Neural cell (in vitro differentiated cells): ENCODE results near the gene PIGQ.

Experiments used
- CTCF ChIP-seq: fragments of 450-650 bp; IDR thresholded peaks from 2 replicates; pipeline ENCODE4 v1.5.1; 2014; ENCODE audit warnings: antibody characterized with exemption, mild to moderate bottlenecking, moderate library complexity; ENCODE audit not compliant: poor library complexity, severe bottlenecking
- EP300 ChIP-seq: fragments of 450-650 bp; conservative IDR thresholded peaks from 2 replicates; pipeline ENCODE4 v1.6.1; 2014; ENCODE audit warnings: antibody characterized with exemption, mild to moderate bottlenecking, moderate library complexity; ENCODE audit not compliant: poor library complexity, severe bottlenecking
- EZH2 ChIP-seq: fragments of 200-600, 300-800 bp; shearing (Covaris generic), sonication (generic); IDR thresholded peaks from 2 replicates; pipeline ENCODE4 v1.6.1; 2014; ENCODE audit warnings: antibody characterized with exemption, low read length, borderline replicate concordance, mild to moderate bottlenecking; ENCODE audit not compliant: insufficient read depth, poor library complexity, severe bottlenecking
- RAD21 ChIP-seq: fragments of 450-650 bp; conservative IDR thresholded peaks from 2 replicates; pipeline ENCODE4 v1.6.1; 2014; ENCODE audit warnings: antibody characterized with exemption, mild to moderate bottlenecking, moderate library complexity
- SMC3 ChIP-seq: fragments of 450-650 bp; conservative IDR thresholded peaks from 2 replicates; pipeline ENCODE4 v1.6.1; 2014; ENCODE audit warnings: antibody characterized with exemption, mild to moderate bottlenecking, moderate library complexity; ENCODE audit not compliant: poor library complexity
- TAF1 ChIP-seq: IDR thresholded peaks from 2 replicates; pipeline ENCODE4 v1.6.1; 2012; ENCODE audit warnings: low read depth
- TF ChIP-seq, protein P1 (sequence below): IDR thresholded peaks from 2 replicates; pipeline ENCODE4 v1.6.1; 2012; ENCODE audit warnings: borderline replicate concordance

GRCh38 chr16:533391-534123, 36.2 kb upstream of the PIGQ start:
- TF ChIP-seq CTCF (no peak), SMC3 (no peak), TAF1 (no peak), RAD21 (no peak), EZH2 (no peak), EP300 (no peak)
- TF ChIP-seq, protein P1, sequence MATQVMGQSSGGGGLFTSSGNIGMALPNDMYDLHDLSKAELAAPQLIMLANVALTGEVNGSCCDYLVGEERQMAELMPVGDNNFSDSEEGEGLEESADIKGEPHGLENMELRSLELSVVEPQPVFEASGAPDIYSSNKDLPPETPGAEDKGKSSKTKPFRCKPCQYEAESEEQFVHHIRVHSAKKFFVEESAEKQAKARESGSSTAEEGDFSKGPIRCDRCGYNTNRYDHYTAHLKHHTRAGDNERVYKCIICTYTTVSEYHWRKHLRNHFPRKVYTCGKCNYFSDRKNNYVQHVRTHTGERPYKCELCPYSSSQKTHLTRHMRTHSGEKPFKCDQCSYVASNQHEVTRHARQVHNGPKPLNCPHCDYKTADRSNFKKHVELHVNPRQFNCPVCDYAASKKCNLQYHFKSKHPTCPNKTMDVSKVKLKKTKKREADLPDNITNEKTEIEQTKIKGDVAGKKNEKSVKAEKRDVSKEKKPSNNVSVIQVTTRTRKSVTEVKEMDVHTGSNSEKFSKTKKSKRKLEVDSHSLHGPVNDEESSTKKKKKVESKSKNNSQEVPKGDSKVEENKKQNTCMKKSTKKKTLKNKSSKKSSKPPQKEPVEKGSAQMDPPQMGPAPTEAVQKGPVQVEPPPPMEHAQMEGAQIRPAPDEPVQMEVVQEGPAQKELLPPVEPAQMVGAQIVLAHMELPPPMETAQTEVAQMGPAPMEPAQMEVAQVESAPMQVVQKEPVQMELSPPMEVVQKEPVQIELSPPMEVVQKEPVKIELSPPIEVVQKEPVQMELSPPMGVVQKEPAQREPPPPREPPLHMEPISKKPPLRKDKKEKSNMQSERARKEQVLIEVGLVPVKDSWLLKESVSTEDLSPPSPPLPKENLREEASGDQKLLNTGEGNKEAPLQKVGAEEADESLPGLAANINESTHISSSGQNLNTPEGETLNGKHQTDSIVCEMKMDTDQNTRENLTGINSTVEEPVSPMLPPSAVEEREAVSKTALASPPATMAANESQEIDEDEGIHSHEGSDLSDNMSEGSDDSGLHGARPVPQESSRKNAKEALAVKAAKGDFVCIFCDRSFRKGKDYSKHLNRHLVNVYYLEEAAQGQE: no peak
